ENCODE data around the gene CDK11B.

The CDK11B gene

DNA sequence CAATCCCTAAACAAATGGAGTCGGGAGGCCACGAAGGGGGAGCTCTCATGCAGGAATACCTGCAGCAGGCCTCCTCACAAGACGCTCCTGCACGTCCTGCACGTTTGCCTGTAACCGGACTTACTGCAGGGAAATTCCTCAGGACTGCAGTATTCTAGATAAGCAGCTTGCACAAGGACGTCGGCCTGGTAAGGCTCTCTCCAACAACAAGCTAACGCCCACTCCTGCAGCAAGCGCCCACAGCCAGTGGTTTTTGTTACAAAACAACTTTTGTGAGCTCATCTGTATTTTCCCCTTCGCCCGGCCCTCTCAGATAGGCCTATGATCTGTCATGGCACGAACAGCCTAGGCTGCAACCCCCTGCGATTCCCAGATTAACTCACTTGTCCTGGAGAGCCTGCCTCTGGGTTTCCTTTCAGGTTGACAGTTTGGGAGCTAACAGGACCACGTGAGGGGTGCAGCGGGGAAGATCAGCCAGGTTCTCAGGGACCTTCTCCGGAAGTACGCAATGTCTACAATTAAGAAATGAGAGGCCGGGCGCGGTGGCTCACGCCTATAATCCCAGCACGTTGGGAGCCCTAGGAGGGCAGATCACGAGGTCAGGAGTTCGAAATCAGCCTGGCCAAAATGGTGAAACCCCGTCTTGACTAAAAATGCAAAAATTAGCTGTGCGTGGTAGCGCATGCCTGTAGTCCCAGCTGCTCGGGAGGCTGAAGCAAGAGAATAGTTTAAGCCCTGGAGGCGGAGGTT is 44.4 kb downstream of the CDK11B start:
- peak; percentile 49 for DNase-seq

DNA sequence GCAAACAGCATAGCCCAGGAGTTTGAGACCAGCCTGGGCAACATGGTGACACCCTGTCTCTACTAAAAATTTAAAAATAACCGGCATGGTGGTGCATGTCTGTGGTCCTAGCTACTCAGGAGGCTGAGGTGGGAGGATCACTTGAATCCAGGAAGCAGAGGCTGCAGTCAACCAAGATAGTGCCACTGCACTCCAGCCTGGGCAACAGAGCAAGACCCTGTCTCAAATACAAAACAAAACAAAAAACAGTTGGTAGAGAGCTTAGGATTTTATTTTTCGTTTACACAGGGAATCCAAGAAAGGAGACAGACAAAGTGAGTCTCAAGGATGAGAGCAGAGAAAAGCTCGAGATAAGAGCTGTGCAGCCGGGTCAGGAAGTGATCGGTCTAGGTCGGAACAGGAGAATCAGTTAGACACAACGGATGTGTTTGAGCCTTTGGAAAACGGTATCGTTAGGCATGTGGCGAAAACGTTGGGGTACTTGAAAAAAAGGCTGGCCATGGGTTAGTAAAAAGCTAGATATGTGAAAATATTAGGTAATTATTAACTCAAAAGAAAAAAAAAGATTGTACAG is 45.2 kb downstream of the CDK11B start:
- DNase-seq: no peak

DNA sequence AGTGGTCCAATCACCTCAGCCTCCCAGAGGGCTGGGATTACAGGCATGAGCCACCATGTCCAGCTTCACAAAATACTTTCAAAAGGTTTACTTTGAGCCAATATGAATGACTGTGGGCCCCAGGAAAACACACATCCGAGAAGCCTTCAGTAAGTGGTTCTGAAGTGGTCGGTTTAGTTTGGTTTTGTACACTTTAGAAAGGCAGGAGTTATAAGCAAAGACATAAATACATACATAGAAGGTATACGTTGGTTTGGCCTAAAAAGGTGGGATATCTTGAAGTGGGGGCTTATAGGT is 46.8 kb downstream of the CDK11B start:
- DNase-seq: no peak

DNA sequence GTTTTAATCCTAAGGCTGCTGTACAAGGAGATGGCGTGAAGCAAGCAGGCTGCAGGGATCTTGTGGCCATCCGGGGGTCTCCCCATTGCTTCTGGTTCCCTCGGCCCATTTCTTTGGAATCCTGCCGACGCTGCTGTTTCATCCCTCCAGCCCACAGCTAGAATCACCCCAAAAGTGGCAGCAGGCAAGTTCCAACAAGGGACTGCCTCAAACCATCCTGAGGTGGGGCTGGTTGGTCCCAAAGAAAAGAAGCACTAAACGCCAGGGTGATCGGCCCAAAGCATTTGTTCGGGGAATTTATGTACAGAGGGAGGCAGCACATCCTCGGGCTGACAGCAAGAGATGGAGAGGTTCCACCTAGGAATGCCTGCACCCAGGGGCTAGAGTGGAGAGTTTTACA is 48.0 kb downstream of the CDK11B start:
- DNase-seq: no peak

DNA sequence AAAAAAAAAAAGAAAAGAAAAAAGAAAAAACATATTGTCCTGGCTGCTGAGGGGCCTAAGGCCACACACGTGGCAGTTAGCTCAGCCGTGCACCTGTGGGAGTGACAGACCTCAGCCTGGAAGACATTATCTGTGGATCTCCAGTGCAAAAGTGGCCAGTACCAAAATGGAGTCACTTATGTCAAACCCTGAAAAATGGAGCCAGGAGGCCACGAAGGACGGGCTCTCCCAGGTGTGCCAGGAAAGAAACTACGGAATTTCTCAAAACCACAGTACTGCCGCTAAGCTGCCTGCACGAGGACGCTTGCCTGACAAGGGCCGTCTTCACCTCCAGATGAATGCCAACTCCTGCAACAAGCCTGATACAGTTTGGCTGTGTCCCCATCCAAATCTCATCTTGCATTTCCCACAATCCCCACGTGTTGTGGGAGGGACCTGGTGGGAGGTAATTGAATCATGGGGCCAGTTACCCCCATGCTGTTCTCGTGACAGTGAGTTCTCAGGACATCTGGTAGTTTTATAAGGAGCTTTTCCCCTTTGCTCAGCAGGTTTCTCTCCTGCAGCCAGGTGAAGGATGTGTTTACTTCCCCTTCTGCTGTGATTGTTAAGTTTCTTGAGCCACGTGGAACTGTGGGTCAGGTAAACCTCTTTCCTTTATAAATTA is 48.9 kb downstream of the CDK11B start:
- no peak for DNase-seq

DNA sequence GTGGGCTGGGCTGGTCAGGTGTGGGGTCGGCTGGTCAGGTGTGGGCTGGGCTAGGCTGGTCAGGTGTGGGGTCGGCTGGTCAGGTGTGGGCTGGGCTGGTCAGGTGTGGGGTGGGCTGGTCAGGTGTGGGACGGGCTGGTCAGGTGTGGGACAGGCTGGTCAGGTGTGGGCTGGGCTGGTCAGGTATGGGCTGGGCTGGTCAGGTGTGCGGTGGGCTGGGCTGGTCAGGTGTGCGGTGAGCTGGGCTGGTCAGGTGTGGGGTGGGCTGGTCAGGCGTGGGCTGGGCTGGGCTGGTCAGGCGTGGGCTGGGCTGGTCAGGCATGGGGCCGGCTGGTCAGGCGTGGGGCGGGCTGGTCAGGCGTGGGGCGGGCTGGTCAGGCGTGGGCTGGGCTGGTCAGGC is 52.6 kb downstream of the CDK11B start:
- DNase-seq: no peak

DNA sequence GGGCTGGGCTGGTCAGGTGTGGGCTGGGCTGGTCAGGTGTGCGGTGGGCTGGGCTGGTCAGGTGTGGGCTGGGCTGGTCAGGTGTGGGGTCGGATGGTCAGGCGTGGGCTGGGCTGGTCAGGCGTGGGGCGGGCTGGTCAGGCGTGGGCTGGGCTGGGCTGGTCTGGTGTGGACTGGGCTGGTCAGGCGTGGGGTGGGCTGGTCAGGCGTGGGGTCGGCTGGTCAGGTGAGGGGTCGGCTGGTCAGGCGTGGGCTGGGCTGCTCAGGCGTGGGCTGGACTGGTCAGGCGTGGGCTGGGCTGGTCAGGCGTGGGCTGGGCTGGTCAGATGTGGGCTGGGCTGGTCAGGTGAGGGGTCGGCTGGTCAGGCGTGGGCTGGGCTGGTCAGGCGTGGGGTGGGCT is 53.1 kb downstream of the CDK11B start:
- DNase-seq: no peak

DNA sequence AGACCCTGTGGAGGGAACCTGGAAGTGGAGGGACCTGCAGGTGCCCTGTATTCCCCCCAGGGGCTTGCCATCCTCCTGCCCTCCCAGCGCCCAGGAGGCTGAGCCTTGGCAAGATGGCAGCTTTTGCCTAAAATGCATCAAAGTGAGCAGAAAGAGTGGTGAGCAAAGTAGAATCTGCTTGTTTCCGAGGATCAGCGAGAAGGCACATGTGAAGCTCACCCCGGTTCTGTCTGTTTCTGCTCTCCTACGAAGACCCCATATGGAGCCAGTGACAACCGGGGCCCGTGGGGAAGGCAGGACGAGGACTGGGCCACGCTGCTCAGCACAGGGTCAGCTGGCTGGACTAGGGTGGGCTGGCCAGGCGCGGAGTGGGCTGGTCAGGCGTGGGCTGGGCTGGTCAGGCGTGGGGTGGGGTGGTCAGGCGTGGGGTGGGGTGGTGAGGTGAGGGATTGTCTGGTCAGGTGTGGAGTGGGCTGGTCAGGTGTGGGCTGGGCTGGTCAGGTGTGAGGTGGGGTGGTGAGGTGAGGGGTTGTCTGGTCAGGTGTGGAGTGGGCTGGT is 53.7 kb downstream of the CDK11B start:
- DNase-seq: no peak

DNA sequence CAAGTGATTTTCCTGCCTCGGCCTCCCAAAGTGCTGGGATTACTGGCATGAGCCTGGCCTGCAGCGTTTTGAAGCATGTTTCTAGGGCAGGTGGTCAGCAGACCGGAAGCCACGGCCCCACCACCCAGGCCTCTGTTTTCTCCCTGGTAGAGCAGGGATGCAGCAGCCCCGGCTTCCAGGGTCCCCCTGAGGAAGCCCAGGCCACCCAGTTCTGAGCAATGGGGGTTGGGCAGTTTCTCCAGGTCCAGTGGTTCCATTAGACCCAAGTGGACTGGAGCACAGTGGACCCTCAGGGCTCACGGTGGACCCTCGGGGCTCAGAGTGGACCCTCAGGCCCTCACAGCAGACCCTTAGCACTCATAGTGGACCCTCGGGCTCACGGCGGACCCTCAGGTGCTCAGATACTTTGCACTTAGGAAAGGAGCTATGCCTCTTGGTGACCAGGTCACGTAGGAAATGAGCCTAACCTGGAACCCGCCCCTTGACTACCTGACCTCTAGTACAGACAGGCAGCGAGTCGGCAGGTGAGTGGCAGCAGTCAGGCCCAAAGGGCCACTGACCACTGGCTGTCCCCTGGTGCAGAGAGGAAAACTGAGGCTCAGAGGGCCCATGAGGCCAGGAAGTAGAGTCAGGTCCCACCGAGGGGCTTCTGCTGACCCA is 54.3 kb downstream of the CDK11B start:
- DNase-seq: no peak

DNA sequence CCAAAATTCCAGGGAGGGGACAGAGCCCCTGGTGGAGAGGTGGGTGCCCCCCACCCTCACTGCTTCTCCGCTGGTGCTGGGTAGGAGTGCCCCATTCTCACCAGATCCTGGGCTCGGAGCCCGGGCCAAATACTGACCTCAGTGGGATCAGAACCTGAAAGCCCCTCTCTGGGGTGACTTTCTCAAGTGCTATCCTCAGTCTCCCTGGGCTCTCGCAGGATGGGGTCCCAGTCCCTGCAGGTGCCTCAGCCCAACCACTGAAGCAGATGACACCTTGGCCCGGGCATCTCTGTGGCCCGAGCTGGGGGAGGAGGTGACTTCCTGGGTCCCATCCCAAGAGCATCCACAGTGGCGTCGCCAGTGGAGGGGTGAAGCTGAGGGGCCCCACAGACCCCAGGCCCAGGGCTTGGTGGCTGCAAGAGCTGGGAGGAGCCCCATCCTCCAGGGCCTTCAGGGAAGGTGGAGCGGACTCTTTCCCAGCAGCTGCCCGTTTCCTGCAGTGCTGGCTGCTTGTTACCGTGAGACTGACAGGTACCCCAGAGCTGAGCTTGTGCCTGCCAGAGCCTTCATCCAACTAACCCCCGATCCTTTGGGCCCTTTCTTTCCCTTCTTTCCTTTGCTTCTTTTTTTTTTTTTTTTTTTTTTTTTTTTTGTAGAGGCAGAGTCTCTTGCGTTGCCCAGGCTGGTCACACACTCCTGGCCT is 55.0 kb downstream of the CDK11B start:
- DNase-seq: no peak

DNA sequence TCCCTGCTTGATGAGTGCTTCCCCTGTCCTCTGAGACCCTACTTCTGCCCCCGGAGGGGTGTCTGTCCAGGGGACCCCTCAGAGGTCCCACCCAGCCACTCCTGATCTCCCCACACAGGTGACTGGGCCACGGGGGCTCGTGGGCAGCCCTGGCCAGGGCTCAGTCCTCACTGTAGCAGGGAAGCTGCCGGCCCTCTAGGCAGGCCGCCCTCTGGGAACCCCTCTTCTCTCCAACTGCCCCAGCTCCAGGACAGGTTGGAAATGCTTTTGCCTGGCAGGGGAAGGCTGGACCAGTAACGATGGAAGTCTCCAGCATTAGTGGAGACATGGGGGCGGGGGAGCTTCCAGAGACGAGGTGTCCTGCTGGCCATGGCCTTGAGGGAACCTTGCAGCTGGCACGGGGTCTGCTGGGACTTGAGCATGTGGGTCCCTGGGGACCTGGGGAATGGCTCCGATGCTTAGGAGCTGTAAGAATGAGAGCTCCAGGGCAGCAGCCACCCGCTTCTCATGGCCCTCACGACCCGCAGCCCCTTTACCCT is 55.8 kb downstream of the CDK11B start:
- DNase-seq: no peak

DNA sequence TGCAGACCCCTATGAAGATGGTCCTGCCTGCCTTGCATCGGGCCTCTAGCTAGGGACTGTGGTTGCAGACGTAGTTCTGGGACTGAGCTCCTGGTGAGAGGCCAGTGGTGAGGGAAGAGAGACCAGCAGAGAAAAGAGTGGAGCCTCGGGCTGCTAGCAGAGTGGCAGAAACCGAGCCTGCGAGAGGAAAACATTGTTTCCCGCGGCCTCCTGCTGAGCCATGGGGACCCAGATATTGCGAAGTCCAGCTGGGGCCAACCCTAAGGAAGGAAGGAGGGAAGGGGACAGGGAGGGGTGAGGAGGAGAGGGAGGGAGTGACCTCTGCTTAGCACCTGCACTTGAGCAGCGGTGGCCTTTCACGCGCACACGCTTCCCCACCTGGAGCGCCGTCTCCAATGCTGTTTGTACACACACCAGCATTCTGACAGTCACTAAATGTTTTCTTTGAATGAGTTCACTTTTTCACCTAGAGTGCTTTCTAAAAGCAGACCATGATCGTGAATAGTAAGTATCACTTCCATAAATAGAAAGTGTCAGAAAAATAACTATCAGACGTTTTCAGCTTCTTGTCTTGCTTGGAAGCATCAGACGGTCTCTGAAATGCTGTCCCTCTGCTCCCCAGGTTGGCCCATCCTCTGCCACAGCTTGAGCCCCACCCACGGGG is 56.4 kb downstream of the CDK11B start:
- no peak for DNase-seq

DNA sequence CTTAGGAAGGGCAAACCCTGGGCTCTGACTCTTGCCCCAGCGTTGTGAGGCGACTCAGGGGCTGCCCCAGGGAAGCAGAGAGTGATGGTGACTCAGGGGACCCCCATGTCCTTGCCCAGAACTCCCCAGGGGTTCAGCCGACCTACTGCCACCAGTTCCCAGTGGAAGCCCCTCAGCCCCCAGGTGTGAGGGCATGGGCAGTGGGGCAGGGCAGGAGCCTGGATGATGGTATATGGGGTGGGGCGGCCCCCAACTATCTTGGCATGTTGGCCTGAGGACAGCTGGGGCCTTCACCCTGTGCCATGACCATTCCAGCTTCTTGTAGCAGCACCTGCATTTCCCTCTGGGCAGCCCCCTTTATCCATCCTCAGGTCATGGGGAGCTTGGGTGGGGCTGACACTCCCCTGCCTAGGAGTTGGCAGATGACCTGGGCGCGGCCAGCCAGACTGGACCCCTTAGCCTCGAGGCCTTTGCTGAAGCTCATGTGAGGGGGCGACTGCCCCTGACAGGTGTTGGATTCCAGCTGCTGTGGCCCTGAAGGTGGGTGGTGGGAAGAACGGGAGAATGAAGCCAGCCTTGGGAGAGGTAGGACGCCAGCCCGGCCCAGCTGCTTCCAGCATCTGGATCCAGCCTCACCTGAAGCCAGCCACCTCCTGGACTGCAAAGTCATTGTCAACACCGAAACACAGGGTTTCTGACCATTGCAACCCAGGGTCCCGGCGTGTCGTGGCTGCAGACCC is 57.1 kb downstream of the CDK11B start:
- no peak for DNase-seq

DNA sequence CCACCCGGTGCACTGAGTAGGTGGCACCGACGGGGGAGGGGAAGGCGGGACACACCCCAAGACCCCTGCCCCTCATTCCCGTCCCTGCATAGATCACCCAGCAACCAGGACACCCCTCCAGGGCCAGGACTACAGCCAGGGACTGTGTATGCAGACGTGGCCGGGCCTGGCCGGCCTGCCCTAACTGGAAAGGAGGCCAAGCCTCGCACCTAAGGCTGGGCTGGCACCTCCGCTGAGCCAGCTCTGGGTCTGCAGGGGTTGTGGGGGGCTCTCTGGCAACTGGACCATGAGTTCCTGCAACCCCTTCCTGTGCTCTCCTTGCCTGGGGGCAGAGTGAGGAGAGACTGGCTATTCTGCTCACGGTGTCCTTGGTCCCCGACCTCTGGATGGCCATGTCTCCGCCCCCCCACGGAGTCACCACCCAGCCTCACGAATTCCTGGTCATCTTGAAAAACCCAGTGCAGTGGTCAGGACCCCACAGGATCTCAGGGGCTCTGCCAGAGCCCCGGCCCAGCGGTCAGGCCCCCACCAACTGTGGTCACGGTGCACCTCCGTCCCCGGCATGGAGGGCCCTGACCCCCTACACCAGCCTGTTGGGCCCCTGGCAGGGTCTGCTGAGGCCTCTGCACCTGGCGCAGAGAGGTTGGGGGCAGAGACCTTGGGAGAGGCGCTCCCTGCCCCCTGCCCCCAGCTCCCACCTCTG is 57.8 kb downstream of the CDK11B start:
- DNase-seq: no peak

DNA sequence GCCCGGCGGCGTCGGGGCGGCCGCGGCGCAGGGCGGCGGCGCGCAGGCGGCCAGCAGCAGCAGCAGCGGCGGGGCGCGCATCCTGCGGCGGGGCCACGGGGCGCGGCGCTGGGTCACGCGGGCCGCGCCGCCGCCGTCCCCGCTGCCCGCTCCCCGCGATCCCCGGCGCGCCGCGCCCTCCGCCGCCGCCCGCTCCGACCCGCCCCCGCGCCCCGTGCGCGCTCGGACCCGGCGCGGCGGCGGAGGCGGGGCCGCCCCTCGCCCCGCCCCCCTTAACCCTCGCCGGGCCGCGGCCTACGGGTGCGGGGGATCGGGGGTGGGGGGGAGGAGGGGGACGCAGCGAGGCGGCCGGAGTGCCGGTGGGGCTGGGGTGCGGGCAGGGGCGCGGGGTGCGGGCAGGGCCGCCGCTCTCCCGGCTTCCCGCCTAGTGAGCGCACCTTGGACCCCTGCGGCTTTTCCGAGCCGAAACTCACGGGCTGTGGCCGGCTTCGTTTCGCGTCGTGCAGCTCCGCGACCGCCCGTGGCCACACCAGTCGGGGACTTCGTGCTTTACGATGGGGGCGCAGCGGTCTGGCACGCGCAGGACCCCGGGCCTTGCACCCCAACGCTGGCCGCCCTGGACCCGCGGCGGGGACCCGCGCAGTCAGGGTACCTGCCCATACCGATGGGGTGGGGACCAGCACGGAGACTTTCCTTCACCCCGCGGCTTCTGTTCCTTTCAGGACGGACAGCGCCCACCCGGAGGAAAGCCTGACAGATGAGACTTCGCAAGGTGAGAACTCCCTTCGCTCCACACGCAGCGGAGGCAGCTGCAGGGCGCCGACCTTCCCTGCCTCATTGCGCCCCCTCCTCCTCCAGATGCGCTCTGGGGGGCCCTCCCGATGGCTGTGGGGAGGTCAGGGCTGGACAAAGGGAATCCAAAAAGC is 58.6 kb downstream of the CDK11B start, which contains the start of gene FNDC10:
Gene FNDC10 (minus strand): TSS at position 201 of the 926 bp plus-strand sequence. CDS start 120 bp downstream, at position 81.
- DNase-seq: no peak

DNA sequence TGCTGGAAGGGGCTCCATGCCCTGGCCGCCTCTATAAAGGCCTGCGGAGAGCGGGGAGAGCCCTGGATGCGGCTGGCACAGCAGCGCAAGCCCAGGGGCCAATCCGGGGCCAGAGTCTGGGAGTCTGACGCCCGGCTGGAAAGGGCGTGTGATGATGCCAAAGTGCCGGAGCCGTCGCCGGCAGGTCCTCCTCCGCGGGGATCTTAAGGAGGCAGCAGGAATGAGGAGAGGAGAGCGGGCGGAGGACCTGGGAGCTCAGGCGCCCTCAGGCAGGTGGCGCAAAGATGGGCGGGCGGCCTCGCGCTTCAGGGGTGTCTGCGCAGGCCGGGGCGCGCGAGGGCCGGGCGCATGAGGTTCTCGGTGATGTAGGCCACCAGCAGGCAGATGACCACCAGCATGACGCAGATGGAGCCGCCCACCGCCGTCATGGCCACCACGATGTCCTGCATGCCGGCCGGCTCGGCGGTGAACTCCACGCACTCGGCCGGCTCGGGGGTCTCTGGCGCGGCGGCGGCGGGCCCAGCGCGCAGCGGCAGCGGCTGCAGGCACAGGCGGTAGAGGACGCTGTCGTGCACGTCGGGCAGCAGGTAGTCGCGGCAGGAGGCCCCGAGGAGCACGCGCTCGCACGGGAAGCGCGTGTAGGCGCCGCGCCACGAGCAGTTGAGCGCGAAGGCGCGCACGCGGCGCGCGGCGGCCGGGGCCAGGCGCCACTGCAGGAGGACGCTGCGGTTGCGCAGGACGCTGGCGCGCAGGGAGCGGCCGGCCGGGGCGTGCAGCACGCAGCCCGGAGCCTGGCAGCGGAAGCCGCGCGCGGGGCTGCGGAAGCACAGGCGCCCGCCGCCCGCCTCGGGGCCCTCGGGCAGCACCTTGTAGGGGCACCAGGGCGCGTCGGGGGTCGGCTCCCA is 59.5 kb downstream of the CDK11B start:
- peak; percentile 41 for DNase-seq

DNA sequence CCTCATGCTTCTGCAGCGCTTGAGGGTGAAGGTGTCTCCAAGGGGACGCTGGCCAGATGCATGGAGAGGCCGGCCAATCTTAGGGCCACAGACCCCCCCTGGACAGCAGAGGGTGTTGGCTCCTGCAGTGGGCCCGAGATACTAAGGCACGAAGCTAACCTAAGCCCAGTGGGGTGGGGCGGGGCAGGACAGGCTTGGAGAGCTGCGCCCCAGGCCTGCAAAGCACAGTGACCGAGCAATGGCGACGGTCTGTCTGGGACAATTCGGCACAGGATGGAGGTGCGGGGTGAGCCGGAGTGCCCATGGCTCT is 60.1 kb downstream of the CDK11B start:
- DNase-seq: no peak

DNA sequence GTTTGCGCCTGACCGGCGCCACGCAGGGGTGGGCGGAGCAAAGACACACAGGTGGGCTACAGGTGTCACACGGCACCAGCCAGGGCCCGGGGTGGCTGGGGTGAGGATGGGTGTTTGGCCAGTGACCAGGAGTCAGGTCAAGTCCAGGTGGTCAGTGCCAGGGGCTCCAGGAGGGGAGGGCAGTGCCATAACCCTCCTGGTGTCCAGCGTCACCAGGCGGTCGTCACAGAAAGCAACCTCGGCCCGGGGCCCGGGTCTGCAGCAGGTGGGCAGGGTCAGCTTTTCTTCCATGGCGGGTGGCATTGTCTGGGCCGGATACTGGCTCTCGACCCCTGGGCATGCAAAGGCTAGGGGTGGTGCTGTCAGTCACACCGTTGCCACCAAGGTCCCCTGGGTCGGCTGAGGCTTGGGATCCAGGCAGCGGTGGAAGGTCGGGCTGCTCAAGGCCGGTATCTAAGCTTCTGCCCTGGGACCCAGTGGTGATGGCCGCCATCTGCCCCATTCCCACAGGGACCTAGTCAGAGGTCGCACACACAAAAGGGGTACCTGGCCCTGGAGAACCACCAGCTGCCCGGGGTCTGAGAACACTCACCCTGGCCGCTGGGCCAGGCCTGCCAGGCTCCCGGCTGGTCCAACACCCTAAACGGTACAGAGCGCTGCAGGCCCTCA is 60.6 kb downstream of the CDK11B start:
- DNase-seq: no peak

Data from EL (cell line).